ENCODE results near the gene SEC14L5.

DNA sequence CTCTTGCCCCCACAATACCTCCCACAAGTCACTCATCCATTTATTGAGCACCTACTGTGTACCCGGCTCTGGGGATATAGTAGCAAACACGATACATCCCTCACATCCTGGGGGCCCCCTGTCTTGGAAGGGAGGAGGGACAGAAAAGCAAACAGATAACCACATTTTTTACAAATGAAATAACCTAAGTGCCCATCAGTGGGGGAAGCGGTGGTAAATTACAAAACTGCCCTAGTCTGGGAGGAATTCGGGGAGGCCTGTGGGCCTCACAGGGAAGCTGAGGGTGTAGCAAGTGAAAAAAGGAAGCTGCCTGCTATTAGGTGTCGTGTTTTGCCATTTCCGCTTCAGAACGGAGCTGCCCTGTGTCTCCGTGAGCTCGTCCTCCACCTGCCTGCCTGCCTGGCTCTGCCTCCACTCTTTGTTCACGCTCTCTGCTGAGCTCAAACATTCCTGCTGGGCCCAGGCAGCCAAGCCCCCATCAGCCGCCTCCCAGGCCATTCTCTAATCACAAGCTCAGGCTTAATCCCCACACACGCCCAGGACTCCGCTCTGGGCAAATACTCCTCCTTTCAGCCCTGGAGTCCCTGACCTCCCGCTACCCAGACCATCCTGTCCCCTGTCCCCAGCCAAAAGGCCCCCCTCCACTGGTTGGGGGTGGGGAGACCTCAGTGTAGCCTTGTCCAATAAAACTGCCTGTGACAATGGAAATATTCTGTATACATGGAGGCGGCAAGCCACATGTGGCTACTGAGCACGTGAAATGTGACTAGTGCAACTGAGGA is 10.2 kb upstream of the SEC14L5 start:
- TF ChIP-seq, protein P1, sequence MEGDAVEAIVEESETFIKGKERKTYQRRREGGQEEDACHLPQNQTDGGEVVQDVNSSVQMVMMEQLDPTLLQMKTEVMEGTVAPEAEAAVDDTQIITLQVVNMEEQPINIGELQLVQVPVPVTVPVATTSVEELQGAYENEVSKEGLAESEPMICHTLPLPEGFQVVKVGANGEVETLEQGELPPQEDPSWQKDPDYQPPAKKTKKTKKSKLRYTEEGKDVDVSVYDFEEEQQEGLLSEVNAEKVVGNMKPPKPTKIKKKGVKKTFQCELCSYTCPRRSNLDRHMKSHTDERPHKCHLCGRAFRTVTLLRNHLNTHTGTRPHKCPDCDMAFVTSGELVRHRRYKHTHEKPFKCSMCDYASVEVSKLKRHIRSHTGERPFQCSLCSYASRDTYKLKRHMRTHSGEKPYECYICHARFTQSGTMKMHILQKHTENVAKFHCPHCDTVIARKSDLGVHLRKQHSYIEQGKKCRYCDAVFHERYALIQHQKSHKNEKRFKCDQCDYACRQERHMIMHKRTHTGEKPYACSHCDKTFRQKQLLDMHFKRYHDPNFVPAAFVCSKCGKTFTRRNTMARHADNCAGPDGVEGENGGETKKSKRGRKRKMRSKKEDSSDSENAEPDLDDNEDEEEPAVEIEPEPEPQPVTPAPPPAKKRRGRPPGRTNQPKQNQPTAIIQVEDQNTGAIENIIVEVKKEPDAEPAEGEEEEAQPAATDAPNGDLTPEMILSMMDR (conservative IDR thresholded peaks at IDR 0.05): no peak
- no peak for TF ChIP-seq EZH2 (IDR thresholded peaks at IDR 0.05; ENCODE audit: low read depth)
